HCT116 (cell line): ENCODE measurements around the gene SYCE3. TPM values are rescaled to one million over a fixed set of nuclear protein-coding genes. Genes with fewer than 3 reads are reported as not detected.

Experiments
- ATAC-seq: fragments of 200-7000 bp; cut with Tn5 transposase; 2 replicates; pipeline ENCODE4 v1.9.1; 2020; ENCODE audit warnings: mild to moderate bottlenecking, moderate library complexity
- BruUV-seq: library from RNA; stranded (reverse); fragments of 400-500 nt; replicated peaks from 2 replicates; lab custom pipeline; 2021; lab: Mats Ljungman, UMichigan
- CTCF ChIA-PET: fragments of 300-600 bp; sonication (Branson Sonifier 250); formaldehyde crosslinking; loops from one replicate; lab custom pipeline; 2021; ENCODE audit warnings: antibody characterized with exemption; lab: Charles Lee
- POLR2A ChIA-PET: fragments of 300-600, 350-600 bp; sonication (Branson Sonifier 250); formaldehyde crosslinking; loops from one replicate; lab custom pipeline; 2021; ENCODE audit warnings: antibody characterized with exemption; lab: Charles Lee
- RAD21 ChIA-PET, 2 experiments: fragments of 300-600 bp; sonication (Branson Sonifier 250); formaldehyde crosslinking; loops; one replicate each; lab custom pipeline; 2023; ENCODE audit warnings: low total read pairs in 2 of 2; ENCODE audit not compliant: uncharacterized antibody in 2 of 2, unreplicated experiment in 2 of 2, low non-redundant PET in 1 of 2; lab: Charles Lee
- DNase-seq: peaks from one replicate; pipeline ENCODE4 v3.0.0-alpha.2; 2010; ENCODE audit warnings: low read depth, low spot score
- H2AFZ ChIP-seq: fragments of 200-600 bp; shearing (Covaris generic), sonication (generic); 2 replicates; pipeline ENCODE4 v1.6.1; 2017; ENCODE audit warnings: low read depth, mixed run types, mixed read lengths, antibody characterized with exemption, low read length; ENCODE audit not compliant: poor library complexity, severe bottlenecking
- H3K27ac ChIP-seq: 2 replicates; pipeline ENCODE4 v1.5.1; 2012; ENCODE audit warnings: low read depth, low read length
- H3K27me3 ChIP-seq: fragments of 200-600 bp; sonication (generic); 2 replicates; pipeline ENCODE4 v1.6.1; 2016; ENCODE audit warnings: mixed run types, low read length, mixed read lengths; ENCODE audit not compliant: insufficient read depth
- H3K36me3 ChIP-seq, 2 experiments: fragments of 200-500 bp in 1 of 2; fragments of 200-600 bp in 1 of 2; sonication (Bioruptor generic) in 1 of 2; sonication (generic) in 1 of 2; 2 replicates each; pipeline versions ENCODE4 v1.5.1 to v1.6.1; 2014 to 2016; ENCODE audit warnings: low read length in 2 of 2, inconsistent platforms in 1 of 2, mixed read lengths in 1 of 2, mixed run types in 1 of 2; ENCODE audit not compliant: insufficient read depth in 2 of 2, control insufficient read depth in 1 of 2
- H3K4me1 ChIP-seq, 2 experiments: fragments of 200-600 bp in 1 of 2; sonication (generic) in 1 of 2; 2 replicates each; pipeline versions ENCODE4 v1.5.1 to v1.6.1; 2012 to 2017; ENCODE audit warnings: low read length in 2 of 2, inconsistent platforms in 1 of 2, mild to moderate bottlenecking in 1 of 2, mixed read lengths in 1 of 2, mixed run types in 1 of 2, moderate library complexity in 1 of 2; ENCODE audit not compliant: insufficient read depth in 2 of 2, control insufficient read depth in 1 of 2
- H3K4me2 ChIP-seq: fragments of 200-600 bp; sonication (generic); 2 replicates; pipeline ENCODE4 v1.6.1; 2017; ENCODE audit warnings: mixed run types, low read length, mixed read lengths
- H3K4me3 ChIP-seq, 2 experiments: fragments of 200-600 bp in 1 of 2; sonication (generic) in 1 of 2; replicated peaks in 1 of 2; 2 replicates each; pipeline ENCODE4 v1.5.1; 2011 to 2016; ENCODE audit warnings: low read length in 2 of 2, control low read depth in 1 of 2, low read depth in 1 of 2, mild to moderate bottlenecking in 1 of 2, mixed read lengths in 1 of 2, mixed run types in 1 of 2
- H3K79me2 ChIP-seq: fragments of 200-600 bp; sonication (generic); 2 replicates; pipeline ENCODE4 v1.6.1; 2017; ENCODE audit warnings: mild to moderate bottlenecking, mixed run types, low read length, moderate library complexity, mixed read lengths; ENCODE audit not compliant: insufficient read depth
- H3K9ac ChIP-seq: fragments of 200-600 bp; sonication (generic); 2 replicates; pipeline ENCODE4 v1.6.1; 2016; ENCODE audit warnings: low read length, mixed read lengths
- H3K9me2 ChIP-seq: fragments of 200-600 bp; sonication (generic), shearing (Covaris generic); 2 replicates; pipeline ENCODE4 v1.6.1; 2017; ENCODE audit warnings: mixed run types, mild to moderate bottlenecking, moderate library complexity; ENCODE audit not compliant: insufficient read depth
- H3K9me3 ChIP-seq, 2 experiments: fragments of 200-500 bp in 1 of 2; fragments of 200-600 bp in 1 of 2; sonication (Bioruptor generic) in 1 of 2; sonication (generic) in 1 of 2; 2 replicates each; pipeline ENCODE4 v1.6.1; 2014 to 2017; ENCODE audit warnings: low read length in 2 of 2, mixed read lengths in 2 of 2, inconsistent platforms in 1 of 2, low read depth in 1 of 2, mild to moderate bottlenecking in 1 of 2, mixed run types in 1 of 2, moderate library complexity in 1 of 2; ENCODE audit not compliant: control insufficient read depth in 1 of 2, insufficient read depth in 1 of 2
- H4K20me1 ChIP-seq: fragments of 200-600 bp; sonication (generic), shearing (Covaris generic); 2 replicates; pipeline ENCODE4 v1.6.1; 2017; ENCODE audit warnings: mixed run types, mild to moderate bottlenecking, moderate library complexity; ENCODE audit not compliant: insufficient read depth
- CTCF ChIP-seq, 3 experiments: fragments of 200-600 bp in 1 of 3; sonication (generic) in 1 of 3; IDR thresholded peaks in 2 of 3; conservative IDR thresholded peaks in 1 of 3; 2 replicates each; pipeline ENCODE4 v1.5.1; 2012 to 2017; ENCODE audit warnings: low read depth in 2 of 3, low read length in 2 of 3, antibody characterized with exemption in 1 of 3, borderline replicate concordance in 1 of 3, control low read depth in 1 of 3, mild to moderate bottlenecking in 1 of 3, mixed read lengths in 1 of 3, mixed run types in 1 of 3, moderate library complexity in 1 of 3; ENCODE audit not compliant: insufficient read depth in 1 of 3
- EGR1 ChIP-seq: IDR thresholded peaks from 2 replicates; pipeline ENCODE4 v1.6.1; 2012; ENCODE audit warnings: low read depth
- ELF1 ChIP-seq: IDR thresholded peaks from 2 replicates; pipeline ENCODE4 v1.6.1; 2012; ENCODE audit warnings: low read depth, borderline replicate concordance
- MAX ChIP-seq: IDR thresholded peaks from 2 replicates; pipeline ENCODE4 v1.6.1; 2012
- POLR2A ChIP-seq: IDR thresholded peaks from 2 replicates; pipeline ENCODE4 v1.7.0; 2011; ENCODE audit warnings: borderline replicate concordance; ENCODE audit not compliant: insufficient read depth, insufficient read length; ENCODE audit errors: extremely low read depth
- POLR2AphosphoS5 ChIP-seq: IDR thresholded peaks from 2 replicates; pipeline ENCODE4 v1.6.1; 2011; ENCODE audit warnings: mild to moderate bottlenecking, low read depth, low read length, moderate library complexity
- SIN3A ChIP-seq: IDR thresholded peaks from 2 replicates; pipeline ENCODE4 v1.6.1; 2012; ENCODE audit warnings: low read depth
- SP1 ChIP-seq: IDR thresholded peaks from 2 replicates; pipeline ENCODE4 v1.6.1; 2012; ENCODE audit warnings: low read depth
- SRF ChIP-seq: IDR thresholded peaks from 2 replicates; pipeline ENCODE4 v1.6.1; 2012; ENCODE audit warnings: low read depth
- TCF7L2 ChIP-seq: IDR thresholded peaks from 2 replicates; pipeline ENCODE4 v1.7.0; 2011; ENCODE audit warnings: borderline replicate concordance, inconsistent platforms; ENCODE audit not compliant: insufficient read depth, insufficient read length; ENCODE audit errors: extremely low read depth
- YY1 ChIP-seq: IDR thresholded peaks from 2 replicates; pipeline ENCODE4 v1.6.1; 2011; ENCODE audit warnings: low read length, low read depth, moderate library complexity, mild to moderate bottlenecking; ENCODE audit not compliant: insufficient replicate concordance; ENCODE audit errors: extremely low read depth
- ZFX ChIP-seq: fragments of 450-650 bp; IDR thresholded peaks from 2 replicates; pipeline ENCODE4 v1.6.1; 2017
- intact Hi-C: fragments of 100-400 bp; cut with micrococcal nuclease; formaldehyde crosslinking; loops from 2 replicates; pipeline ENCODE4 v1.10.0; 2022
- total RNA-seq: library from RNA; stranded (reverse); gene quantifications from one replicate; pipeline ENCODE4 v1.2.1, GENCODE V29; 2021; ENCODE audit not compliant: unreplicated experiment

Gene SYCE3
- total RNA-seq, 1 experiment from 2014 or later: not detected

GRCh38 chr22:50507991-50508884 lies 54.5 kb downstream of the SYCE3 start, which contains the start of gene NCAPH2:
TSS of gene NCAPH2 (plus strand) at chr22:50508224. CDS start at chr22:50508338, 114 bp downstream.
- ChIA-PET RAD21 (interaction anchor here (0.8 to 0.9 kb wide), 2 partner anchors 17 kb away, joined by 4 to 8 read pairs; partner anchors contain the start of gene SCO2 (in 2 of the 2)), POLR2A (interaction anchor here (0.6 to 2.1 kb wide), 5 partner anchors 9 to 201 kb away, joined by 3 to 20 read pairs (median 3); partner anchors contain the start of genes PLXNB2, SCO2 and SYCE3), CTCF (interaction anchor here (0.7 to 1.8 kb wide), 6 partner anchors 10 to 257 kb away, joined by 3 to 21 read pairs (median 3); partner anchors contain the start of genes HDAC10, SCO2 and SYCE3)
- BruUV-seq: no TSS peak
- intact Hi-C loops: loop anchor here (1.0 kb wide), 1 partner anchor 17 kb away; the partner anchor contains the start of gene SCO2
- Histone ChIP-seq H3K79me2 (peaks cover 59% of the 10 kb centered on the region), H3K4me1 (peaks cover 10 to 17% of the 10 kb centered on the region in 2 experiments), H3K9ac (peak within 1 kb of the TSS; percentile 94), H3K27ac (peak within 1 kb of the TSS; percentile 84), H2AFZ (no peak within 1 kb of the TSS), H3K4me2 (peak within 1 kb of the TSS; percentile 93), H4K20me1 (no peaks in the 10 kb centered on the region), H3K9me3 (no peaks in the 10 kb centered on the region), H3K9me2 (no peaks in the 10 kb centered on the region), H3K27me3 (no peaks in the 10 kb centered on the region), H3K36me3 (peaks cover 0 to 8% of the 10 kb centered on the region in 2 experiments; a peak in 1 of 4 replicates), H3K4me3 (peak within 1 kb of the TSS; percentile 67 to 99)
- DNase-seq (peak; percentile 94), ATAC-seq (peak; percentile 70)
- no peak for TF ChIP-seq CTCF (IDR thresholded peaks at IDR 0.05 in 2 of 3, conservative IDR thresholded peaks at IDR 0.05 in 1 of 3; ENCODE audit: borderline replicate concordance in 1 of 3, insufficient read depth in 1 of 3, low read depth in 2 of 3, low read length in 2 of 3)
- peak; percentile 91 for TF ChIP-seq EGR1
- TF ChIP-seq ZFX: no peak; the same call in 1 of the 2 replicates
- TF ChIP-seq POLR2AphosphoS5: peak; percentile 73
- TF ChIP-seq ELF1: no peak; the same call in 1 of the 2 replicates
- peak; percentile 22 for TF ChIP-seq TCF7L2
- peak; percentile 92 for TF ChIP-seq YY1
- peak; percentile 56; the same call in 1 of the 2 replicates for TF ChIP-seq SIN3A
- TF ChIP-seq SP1: peak; percentile 84
- peak; percentile 44 for TF ChIP-seq POLR2A
- TF ChIP-seq SRF: peak; percentile 91
- TF ChIP-seq MAX: peak; percentile 60
